ENCODE data around the gene RANBP3.

DNA sequence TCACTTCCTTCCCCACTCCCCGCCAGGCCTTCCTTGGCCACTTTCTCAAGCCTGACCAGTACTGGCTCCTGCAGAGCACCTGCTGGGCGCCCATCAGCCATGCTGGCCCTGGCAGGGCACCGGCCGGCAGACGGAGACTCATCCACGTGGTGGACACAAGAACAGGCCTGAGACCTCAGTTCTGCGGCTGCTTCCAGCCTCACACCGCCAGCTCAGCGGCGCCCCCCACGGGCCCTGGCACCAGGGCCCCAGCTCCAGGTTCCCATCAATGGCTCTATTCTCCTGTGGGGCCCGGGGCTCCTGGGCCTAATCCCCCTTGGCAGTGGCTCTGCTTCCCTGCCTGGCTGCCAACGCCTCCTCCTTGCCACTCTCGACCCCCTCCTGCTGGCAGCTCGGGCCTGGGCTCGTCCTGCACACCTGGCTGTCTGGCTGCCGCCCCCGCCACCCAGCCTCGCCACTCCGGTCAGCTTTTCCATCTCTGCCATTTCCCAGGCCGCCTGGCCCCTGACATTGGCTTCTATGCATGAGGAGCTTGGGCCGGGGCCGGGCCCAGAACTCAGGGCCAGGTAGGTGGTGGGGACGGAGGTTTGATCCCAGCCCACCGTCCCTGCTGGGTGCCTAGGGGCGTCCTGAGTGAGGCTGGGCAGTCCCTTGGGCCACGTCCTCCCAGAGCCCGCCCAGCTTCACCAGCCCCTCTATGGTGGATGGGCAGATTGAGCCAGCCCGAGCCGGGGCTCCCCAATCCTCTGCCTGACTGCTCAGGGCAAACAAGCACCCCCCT lies 80.6 kb downstream of the RANBP3 start:
- TF ChIP-seq CTCF (IDR thresholded peaks at IDR 0.05): no peak
- TF ChIP-seq POLR2A (IDR thresholded peaks at IDR 0.05): no peak

Measured in adrenal gland (tissue), 5 donors.